ENCODE results near the gene CDH23.

- TF ChIP-seq SMC3 (conservative IDR thresholded peaks at IDR 0.05; ENCODE audit: poor library complexity) (no peak), TAF1 (IDR thresholded peaks at IDR 0.05; ENCODE audit: low read depth) (no peak), EP300 (conservative IDR thresholded peaks at IDR 0.05; ENCODE audit: poor library complexity, severe bottlenecking) (no peak)
Observed at GRCh38 chr10:71687077-71687476, 290.4 kb downstream of the CDH23 start.

Measured in neural cell (in vitro differentiated cells).